ENCODE data around the gene CD33.
"Not testable (repeated sequence)": the region's sequence is repeated elsewhere in the genome, so short reads cannot be mapped to it uniquely, and the experiment has no call there.

The CD33 gene

DNA sequence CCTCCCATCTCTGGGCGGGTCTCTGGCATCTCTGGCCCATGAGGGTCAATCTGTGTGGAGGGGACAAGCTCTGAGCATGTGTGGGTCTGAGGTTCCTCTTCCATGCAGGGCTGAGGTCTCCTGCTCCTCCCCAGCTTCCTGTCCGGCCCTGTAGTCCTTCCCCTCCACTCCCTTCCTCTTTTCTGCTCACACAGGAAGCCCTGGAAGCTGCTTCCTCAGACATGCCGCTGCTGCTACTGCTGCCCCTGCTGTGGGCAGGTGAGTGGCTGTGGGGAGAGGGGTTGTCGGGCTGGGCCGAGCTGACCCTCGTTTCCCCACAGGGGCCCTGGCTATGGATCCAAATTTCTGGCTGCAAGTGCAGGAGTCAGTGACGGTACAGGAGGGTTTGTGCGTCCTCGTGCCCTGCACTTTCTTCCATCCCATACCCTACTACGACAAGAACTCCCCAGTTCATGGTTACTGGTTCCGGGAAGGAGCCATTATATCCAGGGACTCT, at the start of gene CD33:
Gene CD33, plus strand, starts transcription at position 183 of the 496 bp plus-strand sequence. Its CDS starts 39 bp downstream, at position 222.
- DNase-seq = not testable (repeated sequence)

GRCh38 chr19:51179256-51179655, 45.6 kb upstream of the CD33 start:
- no peak for DNase-seq

DNA sequence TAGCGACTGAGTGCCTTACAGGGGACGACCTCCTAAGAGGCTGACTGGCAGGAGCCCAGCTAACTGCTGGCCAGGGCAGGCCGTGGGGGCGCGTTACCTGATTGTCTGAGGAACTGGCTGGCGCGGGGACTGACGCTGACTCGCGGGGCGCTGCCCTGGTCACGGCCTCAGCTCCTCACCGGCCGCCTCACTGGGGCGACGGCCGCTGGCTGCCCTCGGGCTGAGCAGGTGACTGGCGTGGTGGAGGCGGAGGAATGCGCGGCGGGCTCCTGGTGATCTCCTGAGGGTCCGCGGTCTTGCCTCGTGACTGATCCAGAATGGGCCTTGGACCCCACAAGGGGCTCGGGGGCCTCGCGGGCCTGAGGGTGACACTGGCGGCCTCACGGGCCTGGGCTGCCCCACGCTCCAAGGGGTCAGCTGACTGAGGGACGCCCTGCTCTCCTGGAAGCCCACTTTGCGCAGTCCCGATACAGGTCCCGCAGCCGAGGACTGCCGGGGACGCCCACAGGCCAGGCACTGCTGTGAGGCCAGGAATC, 43.4 kb upstream of the CD33 start:
- no peak for DNase-seq

GRCh38 chr19:51181913-51182419, 42.9 kb upstream of the CD33 start:
- no peak for DNase-seq

DNA sequence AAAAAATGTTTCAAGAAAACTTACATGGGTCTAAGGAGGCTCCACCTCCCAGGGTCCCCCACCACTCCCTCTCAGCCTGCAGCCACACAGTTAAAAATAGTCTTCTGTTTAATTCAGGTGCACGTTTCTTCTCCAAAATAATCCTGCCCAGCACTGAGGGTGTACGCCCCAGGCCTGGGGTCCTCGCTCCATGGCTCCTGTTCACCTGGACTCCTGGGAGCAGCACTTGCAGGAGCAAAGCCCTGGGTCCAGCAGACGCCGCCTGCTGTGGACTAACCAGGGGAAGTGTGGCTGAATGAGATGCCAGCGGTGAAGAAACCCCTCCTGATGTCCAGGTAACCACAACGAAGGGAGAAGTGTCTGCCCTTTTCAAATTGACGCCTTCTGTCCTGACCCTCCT, 41.3 kb upstream of the CD33 start:
- DNase-seq = no peak

DNA sequence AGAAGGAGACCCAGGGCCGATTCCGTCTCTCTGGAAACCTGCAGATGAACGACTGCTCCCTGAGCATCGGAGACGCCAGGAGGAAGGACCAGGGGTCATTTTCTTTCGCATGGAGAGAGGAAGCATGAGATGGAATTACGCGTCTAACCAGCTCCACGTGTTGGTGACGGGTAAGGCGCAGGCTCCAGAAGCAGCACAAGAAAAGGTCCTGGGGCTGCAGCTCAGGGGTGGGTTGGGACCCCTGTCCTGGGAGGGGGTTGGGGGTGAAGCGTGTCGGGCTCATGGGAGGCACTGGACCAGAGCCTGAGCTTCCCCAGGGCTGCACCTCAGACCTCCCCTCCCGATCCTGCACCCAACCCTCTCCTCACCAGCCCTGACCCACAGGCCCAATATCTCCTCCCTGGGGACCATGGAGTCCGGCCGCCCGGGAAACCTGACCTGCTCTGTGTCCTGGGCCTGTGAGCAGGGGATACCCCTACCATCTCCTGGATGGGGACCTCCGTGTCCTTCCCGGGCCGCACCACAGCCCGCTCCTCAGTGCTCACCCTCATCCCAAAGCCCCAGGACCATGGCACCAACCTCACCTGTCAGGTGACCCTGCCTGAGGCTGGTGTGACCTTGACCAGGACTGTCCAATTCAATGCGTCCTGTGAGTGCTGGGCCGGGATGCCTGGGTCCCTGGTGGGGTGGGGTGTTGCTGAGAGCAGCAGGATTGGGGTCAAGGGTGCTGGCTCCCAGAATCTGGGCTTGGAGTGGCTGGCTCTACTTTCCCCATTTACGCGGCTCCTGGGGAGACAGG, 39.6 kb upstream of the CD33 start:
- DNase-seq = no peak

DNA sequence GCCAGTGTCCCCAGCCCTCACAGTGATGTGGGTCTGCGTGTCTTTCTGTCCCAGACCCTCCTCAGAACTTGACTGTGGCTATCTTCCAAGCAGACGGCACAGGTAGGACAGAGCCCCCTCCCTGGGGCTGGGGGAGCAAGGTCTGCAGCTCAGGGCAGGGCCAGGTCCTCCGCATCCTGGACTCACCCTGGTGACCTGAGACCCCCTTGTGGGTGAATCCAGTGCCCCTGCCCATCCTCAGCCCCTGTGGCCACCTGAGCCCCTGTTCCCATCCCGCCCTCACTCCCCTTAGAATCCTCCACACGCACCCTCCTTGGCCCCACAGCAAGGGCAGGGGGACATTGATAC, 39.0 kb upstream of the CD33 start:
- DNase-seq = no peak

DNA sequence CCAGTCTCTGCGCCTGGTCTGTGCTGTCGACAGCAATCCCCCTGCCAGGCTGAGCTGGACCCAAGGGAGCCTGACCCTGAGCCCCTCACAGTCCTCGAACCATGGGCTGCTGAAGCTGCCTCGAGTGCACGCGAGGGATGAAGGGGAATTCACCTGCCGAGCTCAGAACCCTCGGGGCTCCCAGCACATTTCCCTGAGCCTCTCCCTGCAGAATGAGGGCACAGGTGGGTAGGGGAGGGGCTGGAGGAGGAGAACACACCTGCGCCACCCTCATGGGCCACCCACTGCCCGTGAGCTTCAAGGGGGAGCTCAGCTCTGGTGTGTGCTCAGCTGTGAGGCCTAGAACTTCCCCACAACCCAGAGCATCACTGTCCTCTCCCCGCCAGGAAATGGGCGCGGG, 38.6 kb upstream of the CD33 start:
- DNase-seq = no peak

DNA sequence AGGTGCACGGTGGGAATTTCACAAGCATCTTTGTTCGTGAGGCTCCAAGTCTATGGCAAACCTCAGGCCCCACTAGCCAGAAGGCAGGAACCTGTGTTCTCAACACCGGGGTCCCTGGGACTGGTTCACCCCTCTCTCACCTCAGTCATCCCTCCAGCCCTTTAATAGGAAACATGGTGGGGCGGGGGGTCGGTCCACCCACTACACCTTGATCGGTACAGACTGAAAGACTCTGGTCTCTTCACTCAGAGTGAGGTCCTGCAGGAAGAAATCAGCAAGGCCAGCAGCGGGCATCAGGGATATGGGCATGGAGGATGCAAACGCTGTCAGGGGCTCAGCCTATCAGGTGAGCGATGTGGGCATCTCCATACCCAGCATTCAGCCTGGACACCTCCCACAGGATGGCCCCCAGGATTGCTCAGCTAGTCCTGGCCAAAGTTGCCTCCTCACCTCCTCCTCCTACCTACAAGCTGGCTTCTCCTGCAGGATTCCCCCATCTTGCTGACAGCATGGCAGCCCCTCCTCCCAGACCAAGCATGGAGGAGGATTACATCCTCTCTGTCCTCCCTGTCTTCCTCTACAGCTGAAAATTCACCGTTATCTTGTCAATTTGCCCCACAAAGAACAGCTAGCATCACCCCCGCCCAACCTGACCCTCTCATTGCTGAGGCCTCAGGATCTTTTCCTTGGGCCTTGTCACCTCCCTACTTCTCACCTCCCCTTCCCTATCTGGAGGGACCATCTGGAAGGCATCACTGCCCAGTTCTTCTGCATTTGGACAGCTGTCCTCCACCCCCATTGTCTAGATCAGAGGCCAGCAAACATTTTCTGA, 37.3 kb upstream of the CD33 start:
- no peak for DNase-seq

GRCh38 chr19:51188227-51188559, 36.7 kb upstream of the CD33 start:
- no peak for DNase-seq

DNA sequence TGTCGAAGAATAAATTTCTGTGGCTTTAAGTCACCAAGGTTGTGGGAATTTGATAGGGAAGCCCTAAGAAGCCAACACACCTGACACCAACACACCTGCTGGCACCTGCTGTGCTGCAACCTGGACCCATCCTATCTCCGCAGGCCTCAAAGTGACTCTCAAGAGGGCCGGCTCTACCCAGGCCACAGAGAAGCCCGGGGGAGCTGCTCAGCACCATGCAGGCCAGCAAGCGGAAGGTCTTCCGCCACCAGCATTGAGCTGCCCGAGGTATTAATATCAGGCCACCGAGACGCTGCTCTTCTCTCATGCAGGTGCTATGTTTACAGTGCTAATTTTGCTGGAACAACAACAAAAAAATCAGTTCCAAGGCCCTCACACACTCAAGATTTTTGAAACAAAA, 32.2 kb upstream of the CD33 start:
- no peak for DNase-seq

DNA sequence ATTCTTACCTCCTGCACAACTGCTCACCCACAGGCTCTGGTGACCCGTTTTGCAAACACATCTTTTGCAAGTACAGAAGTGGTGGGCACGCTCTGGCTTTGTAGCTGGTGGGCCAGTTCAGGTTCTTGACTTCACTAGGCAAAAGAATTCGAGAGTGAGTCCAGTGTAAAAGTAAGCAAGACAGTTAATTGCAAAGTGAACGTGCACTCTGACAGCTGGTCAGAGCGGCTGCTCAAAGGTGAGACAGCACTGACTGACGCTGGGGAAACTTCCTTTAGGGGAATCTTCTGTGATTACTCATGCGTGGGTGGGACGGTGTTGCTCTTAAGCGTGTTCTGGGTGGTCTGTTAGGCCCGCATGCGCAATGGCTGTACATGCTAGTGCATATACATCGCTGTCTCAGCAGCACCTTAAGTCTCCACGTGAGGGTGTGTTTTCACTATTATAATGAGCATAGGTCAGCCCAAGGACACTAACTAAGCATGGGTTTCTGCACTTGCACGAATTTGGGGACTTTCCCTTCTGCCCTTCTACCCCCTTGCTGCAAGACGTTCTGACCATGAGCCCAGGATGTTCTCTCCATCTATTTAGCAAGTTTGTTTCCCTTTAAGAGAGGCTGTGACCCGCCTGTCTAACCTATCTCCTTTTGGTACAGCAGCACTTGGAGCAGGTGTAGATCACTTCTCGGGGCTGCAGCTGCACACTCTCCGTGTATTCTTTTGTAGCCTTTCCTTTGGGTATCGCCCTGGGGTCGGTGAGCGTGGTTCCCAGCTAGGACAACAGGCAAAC, 30.2 kb upstream of the CD33 start:
- DNase-seq = no peak

DNA sequence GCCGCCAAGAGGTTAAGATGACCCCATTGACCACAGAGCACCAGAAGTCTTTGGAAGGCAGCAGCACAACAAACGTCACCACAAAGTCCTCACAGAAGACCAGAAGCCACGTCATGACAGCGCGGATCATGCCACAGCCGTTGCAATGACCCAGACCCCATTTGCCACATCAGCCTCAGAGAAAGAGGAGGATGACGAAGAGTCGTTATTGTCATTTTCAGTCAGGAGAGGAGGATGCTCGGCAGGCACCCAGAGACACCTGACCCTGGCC, 29.6 kb upstream of the CD33 start:
- no peak for DNase-seq

DNA sequence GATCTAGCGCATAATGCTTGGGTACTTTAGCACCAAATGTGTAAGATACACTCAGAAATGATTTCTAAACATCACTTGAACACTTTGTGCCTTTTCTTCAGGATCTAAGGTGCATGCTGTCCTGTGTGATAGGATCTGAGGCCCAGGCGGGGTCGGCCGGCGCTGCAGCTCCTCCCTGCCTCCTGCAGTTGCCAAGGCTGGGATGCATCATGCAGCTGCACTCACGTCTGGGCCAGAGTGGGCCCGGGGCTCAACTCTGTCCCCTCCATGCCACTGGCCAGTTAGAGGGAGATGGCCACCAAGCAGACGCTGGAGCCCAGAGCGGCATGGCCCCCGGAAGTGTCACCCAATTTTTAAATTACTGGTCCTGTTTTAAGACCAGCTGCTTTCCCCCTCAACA, 29.3 kb upstream of the CD33 start:
- DNase-seq = no peak

GRCh38 chr19:51196181-51196580, 28.7 kb upstream of the CD33 start:
- DNase-seq = no peak

- DNase-seq = no peak
These were observed 26.2 kb upstream of the CD33 start for GRCh38 chr19:51198641-51199040.

DNA sequence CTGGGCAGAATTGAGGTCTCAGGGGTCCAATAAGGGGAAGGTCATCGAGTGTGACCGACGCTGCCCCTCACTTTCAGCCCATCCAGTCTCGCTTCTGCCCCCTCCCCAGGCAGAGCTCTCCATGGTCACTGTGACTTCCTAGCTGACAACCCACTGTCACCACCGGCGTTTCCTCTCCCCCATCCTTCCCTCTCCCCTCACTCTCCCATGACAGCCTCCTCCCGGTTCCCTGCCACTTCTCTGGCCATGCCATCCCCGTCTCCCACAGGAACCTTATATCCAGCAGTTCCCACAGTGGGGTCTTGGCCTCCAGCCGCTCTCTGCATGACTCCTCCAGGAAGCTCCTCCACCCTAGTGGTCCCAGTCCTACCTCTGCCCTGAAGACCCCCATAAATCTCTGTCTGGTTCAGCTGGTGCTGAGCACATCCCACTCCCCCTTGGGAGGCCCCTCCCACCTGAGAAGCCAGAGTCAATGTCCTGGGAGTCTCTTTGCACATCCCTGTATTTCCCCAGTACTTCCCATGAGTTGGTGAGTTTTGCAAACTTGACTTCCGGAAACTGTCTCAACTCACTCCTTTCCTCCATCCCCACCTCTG, 24.7 kb upstream of the CD33 start:
- no peak for DNase-seq

- no peak for DNase-seq
These were observed 23.2 kb upstream of the CD33 start for GRCh38 chr19:51201712-51202111.

- no peak for DNase-seq
These were observed 21.0 kb upstream of the CD33 start for GRCh38 chr19:51203916-51204315.

GRCh38 chr19:51204321-51204720, 20.6 kb upstream of the CD33 start:
- DNase-seq = no peak

DNA sequence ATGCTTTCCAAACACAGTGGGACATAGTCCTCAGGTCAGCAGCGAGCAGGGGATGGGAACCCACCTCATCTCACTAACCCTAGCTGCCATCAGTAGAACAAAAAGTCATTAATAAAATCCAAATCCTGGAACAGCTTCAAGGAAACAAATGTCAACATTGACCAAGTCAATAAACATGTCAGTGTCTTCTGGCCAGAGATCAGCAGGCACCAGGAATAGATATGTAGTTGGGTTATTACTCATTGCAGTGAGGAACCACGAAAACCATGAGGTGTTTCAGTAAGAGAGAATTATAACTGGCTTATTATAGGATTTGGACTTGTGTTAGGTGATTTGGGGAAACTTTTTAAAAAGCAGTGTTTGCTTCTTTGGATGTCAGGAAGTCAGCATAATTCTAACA, 17.1 kb upstream of the CD33 start:
- no peak for DNase-seq

DNA sequence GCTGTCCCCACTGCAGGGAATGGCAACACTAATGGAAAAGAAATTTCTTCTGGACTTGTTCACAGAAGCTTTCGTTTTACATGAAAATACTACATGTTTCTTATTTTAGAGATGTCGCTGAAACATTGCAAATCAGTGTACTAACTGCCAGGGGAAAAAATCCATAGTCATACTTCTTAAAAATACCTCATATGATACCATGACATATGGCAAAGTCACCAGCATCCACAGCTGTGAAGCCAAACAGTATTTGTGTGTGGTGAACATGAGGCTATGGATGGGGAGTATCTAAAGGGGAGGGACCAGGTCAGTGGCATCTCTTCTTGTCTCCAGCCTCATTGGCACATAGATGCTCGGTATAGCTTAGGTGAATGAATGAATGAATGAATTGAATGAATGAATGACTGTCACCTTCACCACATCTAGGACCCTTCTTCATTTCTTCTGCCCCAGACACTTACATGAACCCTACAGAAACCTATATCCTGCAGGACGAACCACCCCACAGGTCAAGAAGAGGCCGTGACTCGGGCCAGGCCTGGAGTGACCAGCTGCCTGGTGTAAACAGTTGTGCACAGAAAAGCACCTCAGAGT, 14.6 kb upstream of the CD33 start:
- DNase-seq = no peak

Data from EL (cell line).